Natural killer cell (primary cell): ENCODE data around the gene ZC2HC1C. TPM values are rescaled to one million over a fixed set of nuclear protein-coding genes. Genes with fewer than 3 reads are reported as not detected.

Experiments used
- ATAC-seq, 3 donors: fragments of 150-1000 bp in 2 of 3; fragments of 200-7000 bp in 1 of 3; cut with Tn5 transposase; 1 replicate in 1 of 3; 2 replicates in 2 of 3; pipeline ENCODE4 v1.10.0; 2021; ENCODE audit warnings: mild to moderate bottlenecking in 2 of 3, moderate library complexity in 2 of 3
- DNase-seq, 2 donors: peaks; one replicate each; pipeline versions ENCODE4 v3.0.0 to v3.0.0-alpha.2; 2013 to 2021; ENCODE audit warnings: mixed read lengths in 1 of 2
- H3K27ac ChIP-seq: one replicate; pipeline ENCODE4 v1.5.1; 2013; ENCODE audit warnings: mild to moderate bottlenecking, low read length
- H3K27me3 ChIP-seq: one replicate; pipeline ENCODE4 v1.6.1; 2013; ENCODE audit warnings: low read length; ENCODE audit not compliant: control insufficient read depth, insufficient read depth
- H3K36me3 ChIP-seq: one replicate; pipeline ENCODE4 v1.6.1; 2013; ENCODE audit warnings: low read length; ENCODE audit not compliant: control insufficient read depth, insufficient read depth
- H3K4me1 ChIP-seq: one replicate; pipeline ENCODE4 v1.6.1; 2013; ENCODE audit warnings: low read length; ENCODE audit not compliant: control insufficient read depth, insufficient read depth
- H3K4me3 ChIP-seq: one replicate; pipeline ENCODE4 v1.5.1; 2013; ENCODE audit warnings: low read length
- H3K9me3 ChIP-seq: one replicate; pipeline ENCODE4 v1.6.1; 2013; ENCODE audit warnings: low read length; ENCODE audit not compliant: control insufficient read depth, insufficient read depth
- H3K27ac Mint-ChIP-seq, 2 donors: one replicate each; pipeline ENCODE4 v1.8.0; 2022; ENCODE audit warnings: mild to moderate bottlenecking in 2 of 2, mixed read lengths in 2 of 2, moderate library complexity in 1 of 2
- H3K27me3 Mint-ChIP-seq, 2 donors: one replicate each; pipeline ENCODE4 v1.8.0; 2022; ENCODE audit warnings: low read depth in 2 of 2, mixed read lengths in 2 of 2
- H3K36me3 Mint-ChIP-seq: one replicate; pipeline ENCODE4 v1.8.0; 2022; ENCODE audit warnings: mixed read lengths
- H3K4me1 Mint-ChIP-seq, 2 donors: one replicate each; pipeline ENCODE4 v1.8.0; 2022; ENCODE audit warnings: mixed read lengths in 2 of 2
- H3K4me3 Mint-ChIP-seq: one replicate; pipeline ENCODE4 v1.8.0; 2022; ENCODE audit warnings: mild to moderate bottlenecking, moderate library complexity, mixed read lengths
- H3K9me3 Mint-ChIP-seq, 2 donors: one replicate each; pipeline ENCODE4 v1.8.0; 2022; ENCODE audit warnings: mixed read lengths in 2 of 2
- CTCF ChIP-seq: fragments of 200-600 bp; IDR thresholded peaks from one replicate; pipeline ENCODE4 v1.8.0; 2022; ENCODE audit warnings: antibody characterized with exemption
- WGBS: methylation state at CpG from one replicate; pipeline ENCODE4 v1.1.7; 2013; ENCODE audit warnings: missing lambda C conversion rate; ENCODE audit not compliant: insufficient coverage; 5-methylcytosine and 5-hydroxymethylcytosine counted together
- intact Hi-C: fragments of 100-400 bp; cut with micrococcal nuclease; formaldehyde crosslinking; loops from one replicate; pipeline ENCODE4 v1.14.2; 2022
- total RNA-seq, 4 donors: library from RNA; stranded (reverse); fragments of 120-200 nt in 1 of 4; gene quantifications; one replicate each; pipeline versions ENCODE4 v1.2.3 to v1.2.4, GENCODE V29; 2013 to 2022

The ZC2HC1C gene
- total RNA-seq, 3 donors from 2014 or later (not counting 1 experiment from before 2014, with no cell fraction given), result 0.55 TPM; not detected in 2

GRCh38 chr14:75088566-75089373 lies 19.3 kb downstream of the ZC2HC1C start:
- intact Hi-C loops, result loop anchor here (1.0 kb wide), 4 partner anchors 142 to 479 kb away; no protein-coding TSS in a partner anchor
- WGBS, result 86% methylated on average over 7 of the region's 7 CpGs
- no peaks in the 10 kb centered on the region for H3K9me3 Mint-ChIP-seq
- no peak overlapping the region for H3K4me3 Mint-ChIP-seq
- peak; percentile 70 for TF ChIP-seq CTCF
- no peaks in the 10 kb centered on the region for H3K9me3 ChIP-seq
- H3K4me1 ChIP-seq, result no peaks in the 10 kb centered on the region
- H3K4me3 ChIP-seq, result no peak overlapping the region
- H3K27ac Mint-ChIP-seq, result no peak overlapping the region
- H3K27me3 ChIP-seq, result no peaks in the 10 kb centered on the region
- H3K27me3 Mint-ChIP-seq, result no peaks in the 10 kb centered on the region
- no peaks in the 10 kb centered on the region for H3K4me1 Mint-ChIP-seq
- H3K36me3 ChIP-seq, result peaks cover 66% of the 10 kb centered on the region
- ATAC-seq (peak; percentile 55 to 77 (median 76)), DNase-seq (peak in 1 of 2 donors; percentile 75)
- H3K27ac ChIP-seq, result no peak overlapping the region
- H3K36me3 Mint-ChIP-seq, result no peaks in the 10 kb centered on the region

- H3K9me3 ChIP-seq, result no peaks in the 10 kb centered on the region
- H3K27me3 ChIP-seq, result no peaks in the 10 kb centered on the region
- H3K36me3 ChIP-seq, result peaks cover 66% of the 10 kb centered on the region
- no peaks in the 10 kb centered on the region for H3K9me3 Mint-ChIP-seq
- no peak for TF ChIP-seq CTCF
- no peak overlapping the region for H3K4me3 ChIP-seq
- DNase-seq (no peak), ATAC-seq (no peak)
- intact Hi-C loops, result no loop called here
- no peaks in the 10 kb centered on the region for H3K27me3 Mint-ChIP-seq
- H3K27ac Mint-ChIP-seq, result no peak overlapping the region
- H3K4me1 Mint-ChIP-seq, result no peaks in the 10 kb centered on the region
- H3K4me3 Mint-ChIP-seq, result no peak overlapping the region
- peaks cover 6% of the 10 kb centered on the region for H3K36me3 Mint-ChIP-seq
- no peaks in the 10 kb centered on the region for H3K4me1 ChIP-seq
- 93% methylated on average over 3 of the region's 3 CpGs for WGBS
- H3K27ac ChIP-seq, result no peak overlapping the region
Observed at GRCh38 chr14:75090353-75090752, 20.9 kb downstream of the ZC2HC1C start.

GRCh38 chr14:75091251-75091650 lies 21.8 kb downstream of the ZC2HC1C start:
- Mint-ChIP-seq H3K27ac (no peak overlapping the region), H3K4me1 (no peaks in the 10 kb centered on the region), H3K4me3 (no peak overlapping the region), H3K27me3 (no peaks in the 10 kb centered on the region), H3K36me3 (peaks cover 8% of the 10 kb centered on the region), H3K9me3 (no peaks in the 10 kb centered on the region)
- Histone ChIP-seq H3K9me3 (no peaks in the 10 kb centered on the region), H3K36me3 (peaks cover 66% of the 10 kb centered on the region), H3K27me3 (no peaks in the 10 kb centered on the region), H3K27ac (no peak overlapping the region), H3K4me3 (no peak overlapping the region), H3K4me1 (no peaks in the 10 kb centered on the region)
- TF ChIP-seq CTCF, result no peak
- WGBS, result 99% methylated on average over 8 of the region's 8 CpGs
- DNase-seq (no peak), ATAC-seq (no peak)
- intact Hi-C loops, result no loop called here

GRCh38 chr14:75092698-75093097 lies 23.3 kb downstream of the ZC2HC1C start:
- H3K4me3 Mint-ChIP-seq, result no peak overlapping the region
- no peaks in the 10 kb centered on the region for H3K27me3 Mint-ChIP-seq
- H3K27ac Mint-ChIP-seq, result no peak overlapping the region
- Histone ChIP-seq H3K27ac (no peak overlapping the region), H3K36me3 (peaks cover 67% of the 10 kb centered on the region), H3K9me3 (no peaks in the 10 kb centered on the region), H3K27me3 (no peaks in the 10 kb centered on the region), H3K4me1 (no peaks in the 10 kb centered on the region), H3K4me3 (no peak overlapping the region)
- ATAC-seq (no peak), DNase-seq (no peak)
- H3K36me3 Mint-ChIP-seq, result peaks cover 8% of the 10 kb centered on the region
- 93% methylated on average over 2 of the region's 2 CpGs for WGBS
- intact Hi-C loops, result no loop called here
- no peak for TF ChIP-seq CTCF
- H3K4me1 Mint-ChIP-seq, result no peaks in the 10 kb centered on the region
- no peaks in the 10 kb centered on the region for H3K9me3 Mint-ChIP-seq
